ENCODE data around the gene USP31.

- TF ChIP-seq CTCF (IDR thresholded peaks at IDR 0.05) (peak in 1 of 3 experiments; percentile 49), POLR2AphosphoS5 (IDR thresholded peaks at IDR 0.05; ENCODE audit: insufficient read depth in 1 of 2, low read depth in 1 of 2) (peak in 1 of 2 donors; percentile 47)
Observed at GRCh38 chr16:23182679-23183542, 33.7 kb upstream of the USP31 start, which contains the start of gene SCNN1G.

Measured in vagina (tissue), 2 donors.